Neural cell (in vitro differentiated cells): ENCODE data around the gene VEGFB. TPM values are rescaled to one million over a fixed set of nuclear protein-coding genes. Genes with fewer than 3 reads are reported as not detected.
A peak's percentile ranks its signal among the peaks of the same experiment; 100 is the strongest.
"Not testable (repeated sequence)": the region's sequence is repeated elsewhere in the genome, so short reads cannot be mapped to it uniquely, and the experiment has no call there.

Experiments used
- H2AFZ ChIP-seq: fragments of 200-600, 300-800 bp; sonication (generic), shearing (Covaris generic); 2 replicates; pipeline ENCODE4 v1.6.0; 2014; ENCODE audit warnings: low read depth, mild to moderate bottlenecking, antibody characterized with exemption, low read length, moderate library complexity
- H3F3A ChIP-seq: fragments of 200-600 bp; shearing (Covaris generic); 2 replicates; pipeline ENCODE4 v1.6.1; 2016; ENCODE audit warnings: mild to moderate bottlenecking, moderate library complexity, mixed read lengths, antibody characterized with exemption, low read length; ENCODE audit not compliant: insufficient read depth, poor library complexity, severe bottlenecking
- H3K27ac ChIP-seq: fragments of 200-600, 300-800 bp; sonication (generic), shearing (Covaris generic); 2 replicates; pipeline ENCODE4 v1.5.1; 2014; ENCODE audit warnings: mild to moderate bottlenecking, low read length, moderate library complexity
- H3K27me3 ChIP-seq: fragments of 300-800, 200-600 bp; sonication (generic), shearing (Covaris generic); 2 replicates; pipeline ENCODE4 v1.6.0; 2014; ENCODE audit warnings: mild to moderate bottlenecking, low read depth, low read length, moderate library complexity; ENCODE audit not compliant: insufficient read depth
- H3K36me3 ChIP-seq: fragments of 300-800, 200-600 bp; sonication (generic), shearing (Covaris generic); 2 replicates; pipeline ENCODE4 v1.5.1; 2014; ENCODE audit warnings: mild to moderate bottlenecking, antibody characterized with exemption, low read length, moderate library complexity; ENCODE audit not compliant: insufficient read depth
- H3K4me2 ChIP-seq: fragments of 300-800, 200-600 bp; sonication (generic), shearing (Covaris generic); 2 replicates; pipeline ENCODE4 v1.6.0; 2014; ENCODE audit warnings: mild to moderate bottlenecking, low read length
- H3K4me3 ChIP-seq: fragments of 300-800, 200-600 bp; sonication (generic), shearing (Covaris generic); 2 replicates; pipeline ENCODE4 v1.5.1; 2014; ENCODE audit warnings: mild to moderate bottlenecking, low read length, moderate library complexity
- H3K79me2 ChIP-seq: fragments of 200-600 bp; shearing (Covaris generic); replicated peaks from 2 replicates; pipeline ENCODE4 v1.6.0; 2014; ENCODE audit warnings: mild to moderate bottlenecking, low read length, moderate library complexity; ENCODE audit not compliant: insufficient read depth
- H3K9ac ChIP-seq: fragments of 300-800, 200-600 bp; sonication (generic), shearing (Covaris generic); 2 replicates; pipeline ENCODE4 v1.6.1; 2016; ENCODE audit warnings: mild to moderate bottlenecking, low read length, mixed read lengths
- H3K9me2 ChIP-seq: fragments of 200-600 bp; shearing (Covaris generic); 2 replicates; pipeline ENCODE4 v1.6.1; 2016; ENCODE audit warnings: mild to moderate bottlenecking, low read length, mixed read lengths; ENCODE audit not compliant: insufficient read depth
- H3K9me3 ChIP-seq: fragments of 200-600, 300-800 bp; sonication (generic), shearing (Covaris generic); 2 replicates; pipeline ENCODE4 v1.6.1; 2016; ENCODE audit warnings: mild to moderate bottlenecking, mixed run types, low read length, moderate library complexity, mixed read lengths
- H4K20me1 ChIP-seq: fragments of 200-600 bp; shearing (Covaris generic); 2 replicates; pipeline ENCODE4 v1.6.1; 2016; ENCODE audit warnings: mild to moderate bottlenecking, mixed run types; ENCODE audit not compliant: insufficient read depth
- EZH2 ChIP-seq: fragments of 200-600, 300-800 bp; shearing (Covaris generic), sonication (generic); IDR thresholded peaks from 2 replicates; pipeline ENCODE4 v1.6.1; 2014; ENCODE audit warnings: antibody characterized with exemption, low read length, borderline replicate concordance, mild to moderate bottlenecking; ENCODE audit not compliant: insufficient read depth, poor library complexity, severe bottlenecking
- MXI1 ChIP-seq: fragments of 450-650 bp; conservative IDR thresholded peaks from 2 replicates; pipeline ENCODE4 v1.6.1; 2014; ENCODE audit warnings: antibody characterized with exemption, mild to moderate bottlenecking; ENCODE audit not compliant: poor library complexity, severe bottlenecking
- POLR2AphosphoS5 ChIP-seq: IDR thresholded peaks from 2 replicates; pipeline ENCODE4 v1.6.1; 2012
- RAD21 ChIP-seq: fragments of 450-650 bp; conservative IDR thresholded peaks from 2 replicates; pipeline ENCODE4 v1.6.1; 2014; ENCODE audit warnings: antibody characterized with exemption, mild to moderate bottlenecking, moderate library complexity
- TAF1 ChIP-seq: IDR thresholded peaks from 2 replicates; pipeline ENCODE4 v1.6.1; 2012; ENCODE audit warnings: low read depth
- polyA plus RNA-seq: library from polyadenylated mRNA; depleted of rRNA; stranded (reverse); fragments of >200 nt; gene quantifications from 2 replicates; pipeline ENCODE4 v1.2.3, GENCODE V29; 2014
- TF ChIP-seq, protein P1 (sequence below): fragments of 450-650 bp; IDR thresholded peaks from 2 replicates; pipeline ENCODE4 v1.5.1; 2014; ENCODE audit warnings: antibody characterized with exemption, mild to moderate bottlenecking, moderate library complexity; ENCODE audit not compliant: poor library complexity, severe bottlenecking
- TF ChIP-seq, protein P2 (sequence below): IDR thresholded peaks from 2 replicates; pipeline ENCODE4 v1.6.1; 2012; ENCODE audit warnings: borderline replicate concordance

Gene VEGFB
- polyA plus RNA-seq, 1 donor from 2014 or later = 4.8 TPM

DNA sequence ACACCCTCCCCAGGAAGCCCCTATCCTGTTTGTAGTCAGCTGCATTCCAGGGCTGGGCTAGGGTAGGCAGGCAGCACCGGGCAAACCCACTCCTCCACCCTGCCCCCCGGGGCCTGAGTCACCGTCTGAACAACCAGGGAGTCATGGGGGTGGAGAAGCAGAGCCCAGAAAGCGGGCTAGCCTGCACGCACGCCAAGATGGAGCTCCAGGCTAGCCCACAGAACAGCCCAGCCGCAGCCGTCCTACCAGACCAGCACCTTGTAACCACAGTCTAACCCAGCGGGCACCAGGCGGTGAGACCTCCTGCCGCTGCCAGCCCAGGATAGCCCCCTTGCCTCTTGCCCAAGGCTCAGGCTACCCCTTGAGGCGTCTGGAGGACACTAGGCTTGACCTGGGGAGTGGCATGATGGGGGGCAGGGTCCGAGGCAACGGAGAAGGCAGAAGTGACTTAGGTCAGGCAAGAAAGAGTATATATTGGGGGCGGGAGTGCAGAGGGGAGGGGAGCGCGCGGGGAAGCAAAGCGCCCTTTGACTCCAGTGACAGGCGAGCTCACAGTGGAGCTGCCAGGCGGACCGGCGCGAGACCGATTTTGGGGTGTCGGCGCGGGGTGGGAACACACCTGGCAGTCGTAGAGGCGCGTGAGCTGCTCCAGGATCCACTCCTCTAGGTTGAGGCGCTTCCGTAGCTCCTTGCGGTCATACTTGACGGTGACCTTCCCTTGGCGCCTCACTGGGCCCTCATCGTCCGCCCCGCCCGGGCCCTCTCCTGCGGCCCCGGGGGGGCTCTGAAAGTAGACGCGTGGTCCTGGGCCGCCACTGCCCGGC, 11.6 kb downstream of the VEGFB start:
- Histone ChIP-seq H3K27me3 (peaks cover under 1% of the 10 kb centered on the region), H3K4me3 (peak overlapping the region; percentile 99), H3K4me2 (peak overlapping the region; percentile 89), H3K9me3 (no peaks in the 10 kb centered on the region), H3K9ac (peak overlapping the region; percentile 85), H3K27ac (peak overlapping the region; percentile 57), H3K79me2 (peaks cover 13% of the 10 kb centered on the region), H3K9me2 (no peaks in the 10 kb centered on the region), H4K20me1 (no peaks in the 10 kb centered on the region), H3K36me3 (no peaks in the 10 kb centered on the region), H3F3A (no peaks in the 10 kb centered on the region), H2AFZ (no peak overlapping the region)
- TF ChIP-seq, protein P1, sequence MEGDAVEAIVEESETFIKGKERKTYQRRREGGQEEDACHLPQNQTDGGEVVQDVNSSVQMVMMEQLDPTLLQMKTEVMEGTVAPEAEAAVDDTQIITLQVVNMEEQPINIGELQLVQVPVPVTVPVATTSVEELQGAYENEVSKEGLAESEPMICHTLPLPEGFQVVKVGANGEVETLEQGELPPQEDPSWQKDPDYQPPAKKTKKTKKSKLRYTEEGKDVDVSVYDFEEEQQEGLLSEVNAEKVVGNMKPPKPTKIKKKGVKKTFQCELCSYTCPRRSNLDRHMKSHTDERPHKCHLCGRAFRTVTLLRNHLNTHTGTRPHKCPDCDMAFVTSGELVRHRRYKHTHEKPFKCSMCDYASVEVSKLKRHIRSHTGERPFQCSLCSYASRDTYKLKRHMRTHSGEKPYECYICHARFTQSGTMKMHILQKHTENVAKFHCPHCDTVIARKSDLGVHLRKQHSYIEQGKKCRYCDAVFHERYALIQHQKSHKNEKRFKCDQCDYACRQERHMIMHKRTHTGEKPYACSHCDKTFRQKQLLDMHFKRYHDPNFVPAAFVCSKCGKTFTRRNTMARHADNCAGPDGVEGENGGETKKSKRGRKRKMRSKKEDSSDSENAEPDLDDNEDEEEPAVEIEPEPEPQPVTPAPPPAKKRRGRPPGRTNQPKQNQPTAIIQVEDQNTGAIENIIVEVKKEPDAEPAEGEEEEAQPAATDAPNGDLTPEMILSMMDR = no peak
- TF ChIP-seq RAD21 (no peak), POLR2AphosphoS5 (no peak)

DNA sequence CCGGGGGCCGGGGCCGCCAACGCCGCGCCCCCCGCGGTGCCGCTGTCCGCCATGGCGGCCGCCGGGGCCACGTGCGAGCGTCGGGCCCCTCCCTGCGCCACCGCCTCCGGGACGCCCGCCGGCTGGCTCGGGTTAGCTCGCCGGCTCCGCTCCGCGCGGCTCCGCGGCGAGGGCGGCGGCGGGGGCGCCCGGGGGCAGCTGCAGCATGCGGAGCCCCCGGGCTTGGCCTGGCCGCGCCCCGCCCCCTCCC, 12.2 kb downstream of the VEGFB start:
- Histone ChIP-seq H3K4me3 (peak overlapping the region; percentile 99), H3K79me2 (peaks cover 13% of the 10 kb centered on the region), H3K9ac (peak overlapping the region; percentile 85)
- H3K27ac ChIP-seq, H3K9me2 ChIP-seq, H2AFZ ChIP-seq, H3K9me3 ChIP-seq, H3K36me3 ChIP-seq, H4K20me1 ChIP-seq, H3K4me2 ChIP-seq, H3F3A ChIP-seq, H3K27me3 ChIP-seq: not testable (repeated sequence)

DNA sequence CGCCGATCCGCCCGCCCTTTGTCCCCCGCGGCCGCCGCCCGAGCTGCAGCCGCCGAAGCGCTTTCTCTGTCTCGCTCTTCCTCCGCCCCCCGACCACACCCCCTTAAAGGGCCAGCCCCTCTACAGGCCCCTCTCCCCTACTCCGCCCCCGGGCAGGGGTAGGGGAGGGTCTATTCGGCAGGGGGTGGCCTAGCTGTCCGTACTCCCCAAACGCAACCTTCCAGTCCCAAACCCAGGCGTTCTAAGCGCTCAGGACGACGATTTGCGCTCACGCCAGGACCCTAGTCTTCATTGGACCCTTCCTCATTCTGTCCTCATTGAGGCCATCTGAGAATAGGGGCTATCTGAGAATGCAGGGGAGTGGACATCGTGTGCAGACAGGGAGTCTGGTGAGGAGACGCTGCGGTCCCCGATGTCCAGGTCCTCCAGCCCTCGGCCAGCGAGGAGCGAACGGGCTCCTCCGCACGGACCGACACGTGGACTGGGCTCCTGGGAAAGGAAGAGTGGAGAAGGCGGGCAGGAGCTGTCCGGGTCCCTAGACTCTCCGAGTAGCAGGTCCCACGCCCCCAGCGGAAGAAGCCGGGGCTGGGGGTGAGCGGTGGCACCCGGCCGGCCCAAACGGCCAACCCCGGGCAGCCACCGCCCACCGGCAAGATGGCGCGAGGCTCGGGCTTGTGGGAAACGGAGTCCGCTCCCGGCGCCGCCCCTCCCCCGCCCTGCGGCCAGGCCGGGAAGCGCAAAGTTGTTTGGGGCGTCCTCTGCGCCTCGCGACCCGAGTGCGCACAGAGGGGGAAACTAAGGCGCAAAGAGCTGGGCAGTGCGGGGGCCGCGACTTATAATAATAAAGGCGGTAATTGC, 12.7 kb downstream of the VEGFB start, which contains the start of gene PPP1R14B:
PPP1R14B (minus strand) TSS at position 73 of the 858 bp plus-strand sequence. CDS start 270 bp downstream, outside the sequence.
- Histone ChIP-seq H3K4me3 (peak within 1 kb of the TSS; percentile 99), H3K27ac (peak within 1 kb of the TSS; percentile 81), H2AFZ (peak within 1 kb of the TSS; percentile 49), H4K20me1 (no peaks in the 10 kb centered on the region), H3K9me2 (no peaks in the 10 kb centered on the region), H3K4me2 (peak within 1 kb of the TSS; percentile 89), H3K27me3 (peaks cover 8% of the 10 kb centered on the region), H3F3A (no peaks in the 10 kb centered on the region), H3K36me3 (no peaks in the 10 kb centered on the region), H3K9ac (peak within 1 kb of the TSS; percentile 85), H3K9me3 (no peaks in the 10 kb centered on the region), H3K79me2 (peaks cover 13% of the 10 kb centered on the region)
- TF ChIP-seq MXI1 = peak; percentile 94
- TF ChIP-seq TAF1 = peak; percentile 29
- no peak for TF ChIP-seq EZH2
- TF ChIP-seq, protein P2, sequence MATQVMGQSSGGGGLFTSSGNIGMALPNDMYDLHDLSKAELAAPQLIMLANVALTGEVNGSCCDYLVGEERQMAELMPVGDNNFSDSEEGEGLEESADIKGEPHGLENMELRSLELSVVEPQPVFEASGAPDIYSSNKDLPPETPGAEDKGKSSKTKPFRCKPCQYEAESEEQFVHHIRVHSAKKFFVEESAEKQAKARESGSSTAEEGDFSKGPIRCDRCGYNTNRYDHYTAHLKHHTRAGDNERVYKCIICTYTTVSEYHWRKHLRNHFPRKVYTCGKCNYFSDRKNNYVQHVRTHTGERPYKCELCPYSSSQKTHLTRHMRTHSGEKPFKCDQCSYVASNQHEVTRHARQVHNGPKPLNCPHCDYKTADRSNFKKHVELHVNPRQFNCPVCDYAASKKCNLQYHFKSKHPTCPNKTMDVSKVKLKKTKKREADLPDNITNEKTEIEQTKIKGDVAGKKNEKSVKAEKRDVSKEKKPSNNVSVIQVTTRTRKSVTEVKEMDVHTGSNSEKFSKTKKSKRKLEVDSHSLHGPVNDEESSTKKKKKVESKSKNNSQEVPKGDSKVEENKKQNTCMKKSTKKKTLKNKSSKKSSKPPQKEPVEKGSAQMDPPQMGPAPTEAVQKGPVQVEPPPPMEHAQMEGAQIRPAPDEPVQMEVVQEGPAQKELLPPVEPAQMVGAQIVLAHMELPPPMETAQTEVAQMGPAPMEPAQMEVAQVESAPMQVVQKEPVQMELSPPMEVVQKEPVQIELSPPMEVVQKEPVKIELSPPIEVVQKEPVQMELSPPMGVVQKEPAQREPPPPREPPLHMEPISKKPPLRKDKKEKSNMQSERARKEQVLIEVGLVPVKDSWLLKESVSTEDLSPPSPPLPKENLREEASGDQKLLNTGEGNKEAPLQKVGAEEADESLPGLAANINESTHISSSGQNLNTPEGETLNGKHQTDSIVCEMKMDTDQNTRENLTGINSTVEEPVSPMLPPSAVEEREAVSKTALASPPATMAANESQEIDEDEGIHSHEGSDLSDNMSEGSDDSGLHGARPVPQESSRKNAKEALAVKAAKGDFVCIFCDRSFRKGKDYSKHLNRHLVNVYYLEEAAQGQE = peak; percentile 19
- peak; percentile 69 for TF ChIP-seq POLR2AphosphoS5
- no peak for TF ChIP-seq RAD21
- TF ChIP-seq, protein P1 = peak; percentile 51
